Measurements from ENCODE around the gene TMEM187. TPM values are rescaled to one million over a fixed set of nuclear protein-coding genes. Genes with fewer than 3 reads are reported as not detected.

The TMEM187 gene
- total and polyA plus RNA-seq, 2 donors (not counting 3 experiments of a cell fraction or from before 2014, with no cell fraction given) = 2.6 to 15.7 TPM

- intact Hi-C loops (cut with micrococcal nuclease) = no loop called here
- peaks cover 31% of the 10 kb centered on the region for H3K4me1 ChIP-seq (ENCODE audit: control insufficient read depth, extremely low read depth, insufficient read depth, low read length)
- ChIA-PET POLR2A (no interaction called here), CTCF (interaction anchor here (1.5 kb wide), 1 partner anchor 10 kb away, joined by 3 read pairs; no protein-coding TSS in a partner anchor)
- H3K79me2 ChIP-seq (ENCODE audit: control insufficient read depth, insufficient read depth, low read length) = peaks cover 28% of the 10 kb centered on the region
- H4K20me1 ChIP-seq (replicated peaks; ENCODE audit: control insufficient read depth, extremely low read depth, insufficient read depth, low read length) = no peaks in the 10 kb centered on the region
- no peak overlapping the region for H2AFZ ChIP-seq (ENCODE audit: low read depth, low read length)
- H3K27ac ChIP-seq (ENCODE audit: insufficient read depth, low read depth, low read length) = no peak overlapping the region
- H3K27me3 ChIP-seq (ENCODE audit: control insufficient read depth in 2 of 2, insufficient read depth in 2 of 2, low read length in 2 of 2) = no peaks in the 10 kb centered on the region
- no peaks in the 10 kb centered on the region for H3K9me3 ChIP-seq (replicated peaks; ENCODE audit: control insufficient read depth, insufficient read depth, low read length)
- FAIRE-seq = no peak
- no peaks in the 10 kb centered on the region for H3K9me1 ChIP-seq (replicated peaks; ENCODE audit: control insufficient read depth, extremely low read depth, insufficient read depth, low read length)
- dilution Hi-C loops (cut with MboI; ENCODE audit: extremely low pct_ligation_motif_present, low sequenced_read_pairs) = no loop called here
- BruUV-seq (replicated peaks) = no TSS peak
- peak overlapping the region; percentile 82 for H3K4me2 ChIP-seq (ENCODE audit: insufficient read depth, low read length)
- peak overlapping the region in 1 of 3 experiments; percentile 59 for H3K4me3 ChIP-seq (replicated peaks in 1 of 3; ENCODE audit: insufficient read depth in 1 of 3, low read depth in 1 of 3, low read length in 3 of 3)
- TF ChIP-seq MYC (IDR thresholded peaks at IDR 0.05; ENCODE audit: low read depth, low read length) (no peak), EZH2 (IDR thresholded peaks at IDR 0.05; ENCODE audit: borderline replicate concordance, low read depth, low read length, severe bottlenecking) (no peak), MAX (IDR thresholded peaks at IDR 0.05; ENCODE audit: insufficient read depth, insufficient read length) (no peak), JUN (IDR thresholded peaks at IDR 0.05; ENCODE audit: borderline replicate concordance, insufficient read depth, insufficient read length, low read depth) (no peak), POLR2A (IDR thresholded peaks at IDR 0.05; ENCODE audit: low read depth, low read length) (no peak), GATA2 (IDR thresholded peaks at IDR 0.05; ENCODE audit: insufficient read depth, insufficient read length, low read depth, low read length) (no peak), CTCF (IDR thresholded peaks at IDR 0.05; ENCODE audit: extremely low read depth in 1 of 2, insufficient read depth in 1 of 2, low read depth in 1 of 2, low read length in 2 of 2) (no peak)
- no peak overlapping the region for H3K9ac ChIP-seq (replicated peaks; ENCODE audit: extremely low read depth, insufficient read depth, low read length)
- no peak for DNase-seq (ENCODE audit: low read depth, low spot score)
- H3K36me3 ChIP-seq (ENCODE audit: control insufficient read depth in 2 of 2, extremely low read depth in 1 of 2, insufficient read depth in 2 of 2, low read length in 2 of 2) = peaks cover 0 to 17% of the 10 kb centered on the region in 2 experiments
Observed at GRCh38 chrX:154017766-154018517, 45.4 kb downstream of the TMEM187 start.

Measured in endothelial cell of umbilical vein (primary cell).